IPS DF 19.7 (cell line): Measurements from ENCODE around the gene CLDN15.

Source experiments
- DNase-seq: peaks from one replicate; pipeline ENCODE4 v3.0.0-alpha.2; 2013; ENCODE audit warnings: low read depth, low spot score

CLDN15 gene

GRCh38 chr7:101244375-101245146 lies 7.0 kb upstream of the CLDN15 start, which contains the start of gene FIS1:
FIS1 (minus strand) TSS chr7:101245081; CDS start chr7:101245004, 77 bp downstream.
- DNase-seq, result no peak

- DNase-seq, result no peak
These were observed 6.2 kb upstream of the CLDN15 start for GRCh38 chr7:101243646-101244374.

- no peak for DNase-seq
These were observed 4.1 kb upstream of the CLDN15 start for GRCh38 chr7:101241443-101242349.

- DNase-seq, result no peak
These were observed 3.4 kb upstream of the CLDN15 start for GRCh38 chr7:101241015-101241363.

GRCh38 chr7:101240226-101241014 lies 2.8 kb upstream of the CLDN15 start:
- DNase-seq, result no peak

- no peak for DNase-seq
These were observed 2.3 kb upstream of the CLDN15 start for GRCh38 chr7:101239951-101240220.

- no peak for DNase-seq
These were observed 1.8 kb upstream of the CLDN15 start for GRCh38 chr7:101239191-101239950.

GRCh38 chr7:101238226-101239182 lies 902 bp upstream of the CLDN15 start:
- DNase-seq, result no peak

- no peak for DNase-seq
These were observed 1.2 kb downstream of the CLDN15 start for GRCh38 chr7:101236292-101236835.

- no peak for DNase-seq
These were observed 2.1 kb downstream of the CLDN15 start for GRCh38 chr7:101235522-101235921.

GRCh38 chr7:101235050-101235449 lies 2.6 kb downstream of the CLDN15 start:
- DNase-seq, result no peak

GRCh38 chr7:101234636-101235035 lies 3.0 kb downstream of the CLDN15 start:
- no peak for DNase-seq

- DNase-seq, result no peak
These were observed 3.6 kb downstream of the CLDN15 start for GRCh38 chr7:101233907-101234547.

GRCh38 chr7:101232141-101232850 lies 5.3 kb downstream of the CLDN15 start:
- DNase-seq, result no peak

GRCh38 chr7:101231644-101232043 lies 6.0 kb downstream of the CLDN15 start:
- no peak for DNase-seq

- no peak for DNase-seq
These were observed 10.9 kb downstream of the CLDN15 start for GRCh38 chr7:101226721-101227120.

- DNase-seq, result no peak
These were observed 12.0 kb downstream of the CLDN15 start for GRCh38 chr7:101225650-101226049.

- DNase-seq, result no peak
These were observed 14.1 kb downstream of the CLDN15 start for GRCh38 chr7:101223528-101223927.
